T-helper 1 cell treated with Interleukin-12 subunit alpha and Interleukin-12 subunit beta and Interleukin-4 antibody, amounts not matched to agents 30 μg/mL and 1 μg/mL, for 36 hours (primary cell): Measurements from ENCODE around the gene MLXIPL.
"Not testable (repeated sequence)": the region's sequence is repeated elsewhere in the genome, so short reads cannot be mapped to it uniquely, and the experiment has no call there.

ENCODE experiments used
- H3K27ac Mint-ChIP-seq: one replicate; pipeline ENCODE4 v1.8.0; 2021; ENCODE audit warnings: mild to moderate bottlenecking, mixed read lengths
- H3K27me3 Mint-ChIP-seq: one replicate; pipeline ENCODE4 v1.8.0; 2021; ENCODE audit warnings: low read depth, mixed read lengths
- H3K36me3 Mint-ChIP-seq: one replicate; pipeline ENCODE4 v1.8.0; 2021; ENCODE audit warnings: low read depth, mixed read lengths
- H3K4me1 Mint-ChIP-seq: one replicate; pipeline ENCODE4 v1.8.0; 2021; ENCODE audit warnings: low read depth, mixed read lengths
- H3K4me3 Mint-ChIP-seq: one replicate; pipeline ENCODE4 v1.8.0; 2021; ENCODE audit warnings: mild to moderate bottlenecking, moderate library complexity, mixed read lengths
- H3K9me3 Mint-ChIP-seq: one replicate; pipeline ENCODE4 v1.8.0; 2021; ENCODE audit warnings: mixed read lengths

MLXIPL gene

GRCh38 chr7:73623798-73624668 lies at the start of gene MLXIPL:
Gene MLXIPL (minus strand): TSS chr7:73624522. CDS start chr7:73624492, 30 bp downstream.
- Mint-ChIP-seq H3K9me3 (no peaks in the 10 kb centered on the region), H3K4me3 (no peak within 1 kb of the TSS), H3K4me1 (no peaks in the 10 kb centered on the region), H3K36me3 (no peaks in the 10 kb centered on the region), H3K27me3 (peaks cover 75% of the 10 kb centered on the region), H3K27ac (no peak within 1 kb of the TSS)

GRCh38 chr7:73671857-73672445 lies 47.6 kb upstream of the MLXIPL start:
- H3K4me3 Mint-ChIP-seq, result no peak overlapping the region
- H3K4me1 Mint-ChIP-seq, result peaks cover 5% of the 10 kb centered on the region
- no peaks in the 10 kb centered on the region for H3K36me3 Mint-ChIP-seq
- no peak overlapping the region for H3K27ac Mint-ChIP-seq
- H3K27me3 Mint-ChIP-seq, result peaks cover 25% of the 10 kb centered on the region
- no peaks in the 10 kb centered on the region for H3K9me3 Mint-ChIP-seq

GRCh38 chr7:73671322-73671661 lies 47.0 kb upstream of the MLXIPL start:
- no peak overlapping the region for H3K27ac Mint-ChIP-seq
- H3K36me3 Mint-ChIP-seq, result no peaks in the 10 kb centered on the region
- no peak overlapping the region for H3K4me3 Mint-ChIP-seq
- peaks cover 5% of the 10 kb centered on the region for H3K4me1 Mint-ChIP-seq
- H3K9me3 Mint-ChIP-seq, result no peaks in the 10 kb centered on the region
- H3K27me3 Mint-ChIP-seq, result peaks cover 26% of the 10 kb centered on the region

- Mint-ChIP-seq H3K4me3 (no peak overlapping the region), H3K27ac (no peak overlapping the region), H3K36me3 (no peaks in the 10 kb centered on the region), H3K4me1 (peaks cover 6% of the 10 kb centered on the region), H3K27me3 (peaks cover 38% of the 10 kb centered on the region), H3K9me3 (no peaks in the 10 kb centered on the region)
Observed at GRCh38 chr7:73669858-73670385, 45.6 kb upstream of the MLXIPL start.

GRCh38 chr7:73669288-73669701 lies 45.0 kb upstream of the MLXIPL start:
- H3K9me3 Mint-ChIP-seq, result no peaks in the 10 kb centered on the region
- H3K4me1 Mint-ChIP-seq, result peaks cover 6% of the 10 kb centered on the region
- no peaks in the 10 kb centered on the region for H3K36me3 Mint-ChIP-seq
- H3K27ac Mint-ChIP-seq, result no peak overlapping the region
- H3K4me3 Mint-ChIP-seq, result no peak overlapping the region
- H3K27me3 Mint-ChIP-seq, result peaks cover 41% of the 10 kb centered on the region

GRCh38 chr7:73668886-73669230 lies 44.5 kb upstream of the MLXIPL start:
- Mint-ChIP-seq H3K27me3 (peaks cover 45% of the 10 kb centered on the region), H3K4me1 (peaks cover 9% of the 10 kb centered on the region), H3K9me3 (no peaks in the 10 kb centered on the region), H3K27ac (peak overlapping the region; percentile 10), H3K36me3 (no peaks in the 10 kb centered on the region), H3K4me3 (peak overlapping the region; percentile 65)

- Mint-ChIP-seq H3K27ac (peak overlapping the region; percentile 10), H3K36me3 (no peaks in the 10 kb centered on the region), H3K27me3 (peaks cover 51% of the 10 kb centered on the region), H3K4me3 (peak overlapping the region; percentile 65), H3K9me3 (peaks cover 1% of the 10 kb centered on the region), H3K4me1 (peaks cover 9% of the 10 kb centered on the region)
Observed at GRCh38 chr7:73668103-73668885, 44.0 kb upstream of the MLXIPL start.

GRCh38 chr7:73667344-73668102 lies 43.2 kb upstream of the MLXIPL start, which contains the start of gene VPS37D:
Gene VPS37D (plus strand): TSS chr7:73667831. CDS start chr7:73667959, 128 bp downstream.
- H3K27me3 Mint-ChIP-seq, result peaks cover 53% of the 10 kb centered on the region
- H3K36me3 Mint-ChIP-seq, result no peaks in the 10 kb centered on the region
- peaks cover 9% of the 10 kb centered on the region for H3K4me1 Mint-ChIP-seq
- H3K4me3 Mint-ChIP-seq, result peak within 1 kb of the TSS; percentile 74
- H3K27ac Mint-ChIP-seq, result peak within 1 kb of the TSS; percentile 10
- peaks cover 5% of the 10 kb centered on the region for H3K9me3 Mint-ChIP-seq

- no peak overlapping the region for H3K27ac Mint-ChIP-seq
- H3K27me3 Mint-ChIP-seq, result peaks cover 29% of the 10 kb centered on the region
- H3K36me3 Mint-ChIP-seq, result no peaks in the 10 kb centered on the region
- peaks cover 7% of the 10 kb centered on the region for H3K4me1 Mint-ChIP-seq
- H3K9me3 Mint-ChIP-seq, result peaks cover 5% of the 10 kb centered on the region
- no peak overlapping the region for H3K4me3 Mint-ChIP-seq
Observed at GRCh38 chr7:73663033-73663432, 38.7 kb upstream of the MLXIPL start.

GRCh38 chr7:73660594-73660993 lies 36.3 kb upstream of the MLXIPL start:
- not testable (repeated sequence) for H3K36me3 Mint-ChIP-seq, H3K9me3 Mint-ChIP-seq, H3K27ac Mint-ChIP-seq, H3K4me3 Mint-ChIP-seq, H3K4me1 Mint-ChIP-seq
- H3K27me3 Mint-ChIP-seq, result peaks cover 21% of the 10 kb centered on the region

GRCh38 chr7:73659983-73660382 lies 35.7 kb upstream of the MLXIPL start:
- Mint-ChIP-seq H3K4me3 (no peak overlapping the region), H3K4me1 (peaks cover 3% of the 10 kb centered on the region), H3K27me3 (peaks cover 15% of the 10 kb centered on the region), H3K36me3 (no peaks in the 10 kb centered on the region), H3K9me3 (peaks cover 5% of the 10 kb centered on the region), H3K27ac (no peak overlapping the region)

GRCh38 chr7:73655309-73655708 lies 31.0 kb upstream of the MLXIPL start:
- not testable (repeated sequence) for H3K36me3 Mint-ChIP-seq, H3K27ac Mint-ChIP-seq, H3K4me1 Mint-ChIP-seq, H3K4me3 Mint-ChIP-seq, H3K9me3 Mint-ChIP-seq
- H3K27me3 Mint-ChIP-seq, result peaks cover 13% of the 10 kb centered on the region

GRCh38 chr7:73652541-73652949 lies 28.2 kb upstream of the MLXIPL start:
- no peaks in the 10 kb centered on the region for H3K36me3 Mint-ChIP-seq
- H3K4me3 Mint-ChIP-seq, result no peak overlapping the region
- peaks cover 6% of the 10 kb centered on the region for H3K4me1 Mint-ChIP-seq
- no peaks in the 10 kb centered on the region for H3K9me3 Mint-ChIP-seq
- no peak overlapping the region for H3K27ac Mint-ChIP-seq
- H3K27me3 Mint-ChIP-seq, result peaks cover 35% of the 10 kb centered on the region

GRCh38 chr7:73650524-73650923 lies 26.2 kb upstream of the MLXIPL start:
- Mint-ChIP-seq H3K4me3 (no peak overlapping the region), H3K27me3 (peaks cover 54% of the 10 kb centered on the region), H3K27ac (no peak overlapping the region), H3K4me1 (peaks cover 6% of the 10 kb centered on the region), H3K36me3 (no peaks in the 10 kb centered on the region), H3K9me3 (no peaks in the 10 kb centered on the region)
